GM18873 (cell line): ENCODE results near the gene PDE1C.
A peak's percentile ranks its signal among the peaks of the same experiment; 100 is the strongest.
"Not testable (repeated sequence)": the region's sequence is repeated elsewhere in the genome, so short reads cannot be mapped to it uniquely, and the experiment has no call there.

Experiments
- ATAC-seq: cut with Tn5 transposase; IDR thresholded peaks from one replicate; pipeline ENCODE4 v1.9.1; 2021; ENCODE audit warnings: mild to moderate bottlenecking, moderate library complexity, moderate number of reproducible peaks; ENCODE audit not compliant: unreplicated experiment, low FRiP score

Gene PDE1C

DNA sequence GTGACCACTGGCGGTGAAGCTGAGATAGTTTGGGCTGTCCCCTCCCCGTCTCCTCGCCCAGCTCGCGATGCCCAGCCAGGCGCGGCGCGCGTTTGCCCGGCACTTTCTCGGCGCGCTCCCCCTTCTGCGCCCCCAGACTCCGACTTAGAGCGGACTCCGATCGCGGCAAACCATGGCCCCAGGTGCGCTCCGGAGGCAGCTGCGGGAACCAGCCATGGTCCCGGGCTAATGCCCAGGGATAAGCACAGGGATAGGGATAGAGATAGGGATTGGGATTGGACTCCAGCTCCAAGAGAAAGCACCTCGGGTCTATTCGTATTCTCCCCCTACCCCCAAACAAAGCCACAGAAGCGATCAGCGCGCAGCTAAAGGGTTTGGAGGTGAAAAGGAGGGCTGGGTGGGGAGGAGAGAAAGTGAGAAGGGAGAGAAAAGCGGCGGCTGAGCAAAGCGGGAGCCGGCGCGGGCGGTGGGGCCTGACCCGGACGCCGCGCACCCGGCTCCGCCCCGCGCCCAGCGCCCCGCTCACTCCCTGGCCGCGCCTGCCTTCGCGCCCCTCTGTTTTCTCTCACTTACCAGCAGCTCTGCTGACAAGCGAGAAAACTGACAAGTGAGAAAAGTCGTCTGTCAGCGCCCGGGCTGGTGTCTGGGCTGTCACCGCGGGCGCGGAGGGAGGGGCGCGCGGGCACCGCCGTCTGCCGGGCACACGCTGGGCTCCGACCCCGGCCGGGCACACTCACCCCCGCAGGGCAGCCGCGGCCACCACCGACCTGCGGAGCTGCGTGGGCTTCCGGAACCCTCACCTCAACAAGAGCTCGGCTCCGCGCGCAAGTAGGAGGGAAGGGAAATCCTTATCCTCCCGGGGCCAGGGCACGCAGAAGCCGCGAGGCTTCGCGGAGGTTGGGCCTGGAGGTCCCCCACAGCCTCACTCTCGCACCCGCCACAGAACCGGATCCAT is at the start of gene PDE1C:
TSS of gene PDE1C (minus strand) at position 2 of the 955 bp plus-strand sequence.
- ATAC-seq = no peak

DNA sequence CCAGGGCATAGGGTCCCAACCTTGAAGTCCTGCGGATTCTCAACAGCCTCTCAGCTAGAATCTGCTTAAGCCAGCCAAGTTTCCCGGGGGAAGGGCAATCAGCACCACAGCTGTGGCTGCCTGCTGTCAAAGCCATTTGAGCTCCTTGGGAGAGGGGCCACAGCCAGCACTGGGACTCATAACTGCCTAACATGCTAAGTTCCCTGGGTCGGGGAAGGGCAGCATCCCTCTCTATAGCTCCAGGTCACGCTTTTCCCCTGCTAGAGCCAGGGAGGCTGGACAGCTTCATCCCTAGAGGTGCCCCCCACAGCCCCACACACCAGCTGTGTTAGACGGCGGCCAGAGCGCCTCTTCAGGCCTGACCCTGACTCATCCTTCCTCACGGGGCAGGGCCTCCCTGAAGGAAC is 49.6 kb upstream of the PDE1C start:
- no peak for ATAC-seq

DNA sequence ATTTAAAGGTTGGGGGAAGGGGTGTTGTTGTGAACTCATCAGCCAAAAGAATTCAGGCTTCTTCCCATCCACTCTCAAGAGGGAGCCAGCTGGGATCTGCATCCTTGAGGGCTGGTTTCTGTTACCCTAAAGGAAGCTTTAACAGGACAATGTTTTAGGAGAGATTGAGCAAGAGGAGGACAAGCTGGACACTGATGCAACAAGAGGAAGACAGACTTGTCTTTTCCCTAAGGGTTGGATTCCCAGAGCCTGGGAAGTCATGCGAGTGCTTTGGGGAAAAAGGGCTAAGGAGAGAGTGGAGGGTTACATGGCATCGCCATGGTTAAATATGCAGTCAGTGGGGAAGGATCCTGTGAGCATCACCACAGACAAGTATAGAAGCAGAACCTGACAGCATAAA is 47.6 kb upstream of the PDE1C start:
- ATAC-seq = no peak

DNA sequence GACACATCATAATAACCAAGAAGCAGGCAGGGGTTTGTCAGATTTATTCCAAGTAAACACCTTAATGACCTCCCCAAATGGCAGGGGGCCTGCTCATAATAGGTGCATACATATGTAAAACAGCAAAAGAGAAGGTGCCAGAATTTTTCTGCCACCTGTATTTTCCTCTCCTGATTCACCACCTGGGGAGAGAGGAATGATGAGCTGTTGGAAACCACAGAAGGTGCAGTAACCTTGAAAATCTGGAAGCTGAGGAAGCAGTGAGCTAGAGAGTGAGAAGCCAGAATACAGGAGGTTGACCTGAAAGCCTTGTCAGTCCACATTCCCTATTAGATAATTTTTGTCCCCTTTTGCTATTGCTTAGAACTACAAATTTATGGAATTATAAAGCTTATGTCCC is 46.2 kb upstream of the PDE1C start:
- no peak for ATAC-seq

DNA sequence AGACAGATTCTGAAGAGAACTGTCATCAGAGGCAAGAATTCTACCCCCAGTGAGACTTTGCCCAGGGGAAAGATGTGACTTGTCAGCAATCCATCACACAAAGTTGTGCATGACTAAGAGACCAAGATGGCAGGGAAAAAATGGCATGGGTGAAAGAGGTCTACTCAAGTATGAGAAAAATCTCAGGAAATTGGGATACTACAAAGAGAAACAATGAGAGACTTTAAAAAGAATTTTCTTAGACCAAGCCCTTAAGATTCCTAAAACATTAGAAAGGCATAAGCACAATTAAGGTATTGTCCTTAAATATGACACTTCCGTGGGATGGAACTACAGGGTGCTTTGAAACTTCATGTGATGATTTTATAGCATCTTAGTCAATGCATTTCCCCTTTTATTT is 45.6 kb upstream of the PDE1C start:
- ATAC-seq = no peak

DNA sequence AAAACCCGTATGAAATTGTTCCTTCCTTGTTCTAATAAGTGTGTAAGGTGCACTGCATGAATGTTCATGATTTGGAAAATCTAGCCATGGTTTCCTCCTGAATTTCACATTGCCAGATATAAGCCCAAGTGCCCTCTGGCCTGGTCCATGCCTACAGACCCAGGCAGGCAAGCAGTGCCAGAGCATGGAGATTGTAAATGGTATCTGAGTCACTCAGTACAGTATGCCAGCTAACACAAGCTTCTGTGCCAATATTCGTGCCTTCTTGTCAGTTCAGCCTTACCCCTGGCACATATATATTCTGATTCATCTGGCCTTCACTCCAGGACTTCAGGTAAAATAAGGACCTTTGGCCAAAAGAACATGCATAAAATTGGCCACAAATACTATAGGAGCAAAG is 38.4 kb upstream of the PDE1C start:
- no peak for ATAC-seq

DNA sequence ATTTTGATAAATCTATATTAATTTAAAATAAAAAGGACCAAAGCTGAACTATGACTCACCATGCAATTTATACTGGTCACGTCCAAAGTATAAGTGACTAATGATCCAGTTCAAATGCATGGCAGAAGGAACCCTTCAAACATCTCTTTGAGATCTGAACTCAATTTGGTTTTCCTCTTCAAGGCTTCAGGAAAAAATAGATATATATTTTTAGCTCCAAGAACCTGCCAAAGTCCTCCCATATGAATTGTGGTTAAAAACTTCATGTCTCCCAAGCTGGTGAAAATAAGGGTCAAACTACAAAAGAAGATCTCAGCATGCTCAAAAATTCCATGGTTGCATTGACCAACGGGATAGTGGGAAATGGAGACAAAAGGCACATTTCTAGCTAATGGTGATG is 34.6 kb upstream of the PDE1C start:
- no peak for ATAC-seq

DNA sequence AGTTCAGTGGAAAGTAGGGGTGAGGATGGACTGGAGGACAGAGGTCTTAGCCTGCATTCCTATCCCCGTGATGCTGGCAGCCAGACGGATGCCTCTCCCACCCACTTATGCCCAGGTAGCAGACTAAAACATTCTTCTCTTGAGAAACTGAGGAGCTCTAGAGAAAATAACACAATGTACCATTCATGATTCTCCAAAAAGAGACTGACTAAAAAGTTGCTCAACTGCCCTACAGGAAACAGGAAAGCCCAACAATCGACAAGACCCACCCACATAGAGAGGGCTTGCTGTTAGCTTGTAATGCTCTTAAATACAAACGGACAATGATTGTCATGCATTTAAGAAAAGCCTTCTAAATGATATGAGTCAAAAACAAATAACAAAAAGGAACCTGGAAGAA is 33.2 kb upstream of the PDE1C start:
- no peak for ATAC-seq

DNA sequence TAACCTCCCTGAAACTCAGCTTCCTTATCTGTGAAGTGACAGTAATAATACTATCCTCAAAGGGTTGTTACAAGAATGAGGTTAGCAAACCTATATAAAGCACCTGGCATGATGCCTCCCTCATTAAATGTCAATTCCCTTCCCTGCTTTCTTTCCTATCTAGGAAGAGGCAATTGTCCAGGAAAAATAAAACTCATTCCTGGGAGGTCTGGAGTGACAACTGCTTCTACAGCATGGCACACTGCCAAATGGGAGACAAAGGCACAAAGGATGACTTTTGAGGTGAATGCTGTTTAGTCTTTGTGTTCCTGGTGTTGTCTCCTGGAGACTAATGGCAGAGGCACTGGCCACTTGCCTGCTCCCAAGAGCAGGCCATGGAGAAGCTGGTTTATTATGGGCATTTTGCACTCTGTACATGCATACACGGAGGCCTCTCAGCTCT is 32.2 kb upstream of the PDE1C start:
- no peak for ATAC-seq

DNA sequence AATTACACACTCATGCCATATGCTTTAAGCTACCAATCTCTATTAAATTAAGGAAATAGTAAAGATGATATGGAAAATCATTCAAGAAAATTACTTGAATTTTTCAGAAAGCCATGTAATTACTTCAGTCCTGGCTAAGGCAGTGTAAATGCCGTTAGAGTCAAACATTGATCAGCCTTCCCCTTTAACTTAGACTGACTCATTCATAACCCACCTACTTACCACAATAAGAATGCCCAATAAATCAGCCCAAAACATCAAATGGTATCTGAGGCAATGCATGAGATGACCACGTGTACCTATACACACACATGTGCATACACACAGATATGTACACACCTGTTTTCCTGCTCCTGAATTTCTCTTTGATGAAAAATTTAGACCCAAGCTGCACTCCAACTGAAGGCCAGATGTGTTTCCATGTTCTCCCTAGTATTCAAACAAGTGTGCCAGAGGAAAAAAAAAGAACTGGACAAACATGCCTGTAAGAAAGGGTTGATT is 30.2 kb upstream of the PDE1C start:
- ATAC-seq = no peak

DNA sequence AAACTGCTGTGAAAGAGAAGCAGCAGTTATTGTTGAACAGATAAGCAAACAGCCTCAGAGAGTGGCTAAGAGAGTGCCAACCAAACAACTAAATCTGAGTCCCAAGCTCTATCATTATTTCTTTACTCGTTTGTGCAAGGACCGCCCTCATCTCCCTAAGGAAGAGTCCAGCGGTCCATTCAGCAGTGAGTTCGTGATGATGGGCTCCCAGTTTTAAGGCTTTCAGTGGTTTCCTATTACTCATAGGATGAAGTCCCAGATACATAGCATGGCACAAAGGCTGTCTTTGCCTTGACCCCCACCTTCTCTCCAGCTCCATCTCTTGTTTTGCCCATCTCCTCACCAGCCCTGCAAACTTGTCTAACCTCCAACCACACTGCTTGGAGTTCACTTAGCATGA is 24.3 kb upstream of the PDE1C start:
- ATAC-seq = no peak

DNA sequence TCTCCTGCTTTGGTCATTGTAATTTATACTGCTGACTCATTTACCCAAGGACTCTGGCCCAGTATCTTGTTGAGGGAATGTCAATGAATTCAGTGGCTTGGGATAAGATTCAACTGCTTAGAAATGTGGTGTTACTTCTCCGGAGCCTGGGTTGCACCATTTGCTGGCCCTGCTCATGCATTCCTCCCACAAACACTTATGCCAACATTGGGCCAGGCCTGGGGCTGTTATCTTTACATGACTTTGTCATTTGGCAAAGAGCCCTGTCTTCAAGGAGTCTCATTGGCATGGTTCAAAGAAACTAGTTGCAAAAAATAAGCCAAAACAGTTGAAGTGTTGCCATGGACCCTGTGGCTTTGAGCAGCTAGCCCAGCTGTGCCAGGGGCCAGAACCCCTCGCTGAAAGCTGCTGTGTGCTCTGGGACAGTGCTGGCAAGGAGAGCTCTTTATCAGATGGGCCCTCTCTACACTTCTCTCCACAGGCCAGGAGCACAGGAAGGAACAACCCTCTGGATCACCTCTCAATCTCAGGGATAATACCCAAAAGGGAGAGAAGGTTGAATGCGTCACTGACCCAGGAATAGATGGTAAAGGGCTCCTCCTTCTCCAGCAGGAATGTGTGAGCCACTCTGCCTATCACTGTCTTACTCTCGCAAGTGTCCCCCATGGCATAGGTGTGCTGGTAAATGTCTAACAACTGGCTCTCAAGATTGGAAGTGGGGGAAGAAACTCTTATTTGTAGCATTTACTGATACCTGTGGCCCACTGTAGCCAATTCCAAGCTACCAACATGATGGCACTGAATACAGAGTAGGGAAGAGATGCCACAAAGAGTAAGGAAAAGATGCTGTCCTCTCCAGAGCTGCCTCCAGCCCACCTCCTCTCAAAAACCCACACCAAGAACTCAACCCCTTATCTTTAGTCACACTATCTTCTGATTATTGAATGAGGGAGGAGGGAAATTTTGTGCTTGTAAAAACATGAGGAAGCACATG is 23.5 kb upstream of the PDE1C start:
- no peak for ATAC-seq

DNA sequence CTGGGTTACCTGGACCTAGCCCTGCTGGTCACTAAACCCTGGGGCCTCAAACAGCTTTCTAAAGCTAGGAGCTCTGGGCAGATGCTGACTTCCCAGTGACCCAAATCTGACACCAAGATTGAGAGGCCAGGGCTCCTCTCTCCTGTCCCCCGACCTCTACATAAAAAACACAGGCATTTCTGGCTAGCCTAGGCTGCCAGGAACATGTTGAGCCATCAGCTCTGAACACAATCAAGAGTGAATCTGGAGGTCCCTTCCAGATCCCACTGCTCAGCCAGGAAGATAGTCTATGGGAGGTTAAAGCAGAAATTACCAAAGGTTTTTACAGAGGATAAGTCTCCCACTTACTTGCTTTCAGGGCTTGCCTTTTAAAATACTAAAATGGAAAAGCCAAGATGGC is 22.1 kb upstream of the PDE1C start:
- ATAC-seq = no peak

DNA sequence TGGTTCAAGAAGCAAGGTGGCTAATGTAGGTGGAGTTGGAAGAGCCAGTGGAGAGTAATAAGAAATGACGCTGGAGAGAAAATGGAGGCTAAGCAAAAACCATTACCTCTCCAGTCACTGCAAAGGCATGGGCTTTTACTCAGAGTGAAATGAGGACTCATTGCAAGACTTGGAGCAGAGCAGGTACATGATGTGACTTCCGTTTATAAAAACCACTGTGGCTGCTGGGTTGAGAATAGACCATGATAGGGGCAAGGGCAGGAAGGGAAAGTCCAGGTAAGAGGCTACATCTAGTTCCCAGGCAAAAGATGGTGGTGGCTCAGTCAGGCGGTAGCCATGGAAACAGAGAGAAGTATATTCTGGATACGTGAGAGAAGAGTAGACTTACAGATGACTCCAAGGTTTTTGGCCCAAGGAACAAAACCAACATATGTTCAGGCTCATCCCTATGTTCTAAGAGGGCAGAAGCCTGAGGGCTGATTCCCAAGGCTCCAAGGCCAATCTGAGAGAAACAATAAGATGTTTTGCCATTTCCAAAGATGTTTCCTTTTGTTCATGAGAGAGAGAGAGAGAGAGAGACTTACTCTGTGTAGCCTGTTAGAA is 21.5 kb upstream of the PDE1C start:
- peak; percentile 47 for ATAC-seq

DNA sequence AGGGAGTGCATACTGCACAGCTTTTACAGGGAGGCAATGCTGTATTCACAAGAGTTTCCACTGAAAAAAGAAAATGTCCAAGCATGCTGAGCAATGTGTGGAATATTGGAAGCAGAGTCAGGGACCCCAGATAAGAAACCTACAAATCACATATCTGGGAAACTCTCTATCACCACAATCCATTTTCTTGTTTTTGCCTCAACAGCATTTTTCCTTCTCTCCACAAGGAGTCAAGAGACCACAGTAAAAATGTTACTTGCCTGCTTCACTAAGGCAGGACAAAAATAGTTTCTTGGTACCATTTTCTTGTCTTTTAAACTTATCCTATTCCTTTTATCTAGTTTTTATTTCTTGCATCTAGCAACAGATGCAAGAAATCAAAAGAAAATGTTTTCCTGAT is 19.5 kb upstream of the PDE1C start:
- no peak for ATAC-seq

DNA sequence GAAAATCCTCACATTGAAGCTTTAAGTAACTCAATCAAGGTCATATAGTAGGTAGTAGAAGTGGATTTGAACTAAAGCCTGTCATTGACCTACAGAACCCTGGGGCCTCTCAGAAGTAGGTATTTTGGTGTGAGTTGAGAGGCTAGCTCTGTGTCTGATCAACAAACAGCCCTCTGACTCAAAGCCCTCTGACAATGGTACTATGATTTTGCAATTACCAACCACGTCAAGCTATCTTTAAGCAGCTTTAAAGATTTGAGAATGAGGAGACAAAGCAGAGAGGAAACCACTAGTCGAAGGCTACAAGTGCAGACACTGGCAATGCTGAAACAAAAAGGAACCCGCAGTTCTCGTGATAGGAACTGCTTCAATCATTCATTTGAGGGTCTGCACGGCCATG is 19.0 kb upstream of the PDE1C start:
- no peak for ATAC-seq

DNA sequence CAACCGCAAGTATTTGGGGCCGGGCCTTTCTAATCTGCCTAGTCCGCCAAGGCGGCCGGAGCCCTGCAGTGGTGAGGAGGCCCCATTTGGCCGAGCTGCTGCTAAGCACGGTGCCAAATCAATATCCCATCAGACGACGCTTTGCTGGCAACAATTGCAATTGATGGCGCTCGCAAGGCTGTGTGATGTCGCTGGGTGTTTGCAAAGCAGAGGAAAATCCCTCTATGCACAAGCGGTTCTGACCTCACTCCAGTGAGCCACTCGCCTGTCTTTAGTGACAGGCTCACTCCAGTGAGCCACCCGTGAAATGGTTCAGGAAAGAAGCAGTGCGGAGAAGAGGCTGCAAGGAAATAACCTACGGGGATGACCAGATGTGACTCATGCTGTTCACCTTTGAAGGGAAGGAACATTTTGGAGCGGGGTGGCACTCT is 18.3 kb upstream of the PDE1C start:
- no peak for ATAC-seq

DNA sequence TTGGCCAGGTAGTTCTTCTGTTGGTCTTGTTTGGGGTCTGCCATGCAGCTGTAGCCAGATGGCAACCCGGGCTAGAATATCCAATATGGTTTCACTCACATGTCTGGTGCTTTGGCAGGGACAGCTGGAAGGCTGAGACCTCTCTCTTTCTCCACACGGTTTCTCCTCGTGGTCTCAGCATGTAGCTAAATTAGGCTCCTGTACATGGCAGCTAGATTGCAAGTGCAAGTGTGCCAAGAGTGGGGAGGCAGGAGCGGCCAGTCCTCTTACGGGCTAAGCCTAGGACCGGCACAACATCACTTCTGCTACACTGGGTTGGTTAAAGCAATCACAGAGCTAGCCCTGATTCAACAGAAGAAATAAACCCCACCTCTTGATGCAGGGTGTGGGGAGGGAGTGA is 9.3 kb upstream of the PDE1C start:
- no peak for ATAC-seq

DNA sequence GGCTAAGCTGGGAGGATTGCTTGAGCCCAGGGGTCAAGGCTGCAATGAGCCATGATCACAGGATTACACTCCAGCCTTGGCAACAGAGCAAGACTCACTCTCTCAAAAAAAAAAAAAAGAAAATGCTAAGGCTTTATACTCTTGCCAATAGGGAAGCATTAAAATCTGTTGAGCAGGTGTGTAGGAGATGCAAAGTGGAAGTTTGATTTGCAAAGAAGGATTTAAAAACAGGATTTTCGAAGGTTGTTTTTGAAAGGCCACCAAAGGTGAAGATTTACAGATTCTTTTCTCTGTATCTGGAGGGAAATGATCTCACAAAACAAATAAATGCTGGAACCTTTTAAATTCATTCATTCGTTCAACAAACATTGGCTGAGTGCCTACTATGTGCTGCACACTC is 8.6 kb upstream of the PDE1C start:
- no peak for ATAC-seq

DNA sequence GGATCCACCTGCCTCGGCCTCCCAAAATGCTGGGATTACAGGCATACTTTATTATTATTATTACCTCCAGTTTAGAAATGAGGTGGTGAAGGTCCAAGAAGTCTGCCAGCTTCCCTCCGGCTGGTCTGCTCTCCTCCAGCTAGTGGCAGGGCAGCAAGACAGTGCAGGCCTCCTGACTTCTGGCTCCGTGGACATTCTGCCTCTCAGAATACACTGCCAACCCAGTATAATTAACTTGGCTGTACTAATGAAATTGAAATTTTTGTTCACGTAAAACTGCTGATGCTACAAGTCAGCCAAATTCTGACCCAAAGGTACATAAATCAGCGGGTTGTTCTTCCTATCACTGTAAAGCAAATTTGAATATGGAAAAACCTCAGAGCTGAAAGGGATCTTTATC is 7.6 kb upstream of the PDE1C start:
- ATAC-seq = no peak

DNA sequence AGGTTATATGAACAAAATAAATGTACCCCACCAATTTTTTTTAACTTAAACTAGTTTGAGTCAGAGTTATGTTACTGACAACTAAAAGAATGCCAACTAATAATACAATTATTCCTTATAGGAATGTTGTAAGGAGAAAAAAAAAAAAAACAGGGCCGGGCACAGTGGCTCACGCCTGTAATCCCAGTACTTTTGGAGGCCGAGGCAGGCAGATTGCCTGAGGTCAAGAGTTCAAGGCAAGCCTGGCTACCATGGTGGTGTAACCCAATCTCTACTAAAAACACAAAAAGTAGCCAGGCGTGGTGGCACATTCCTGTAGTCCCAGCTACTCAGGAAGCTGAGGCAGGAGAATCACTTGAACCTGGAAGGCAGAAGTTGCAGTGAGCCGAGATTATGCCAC is 6.6 kb upstream of the PDE1C start:
- not testable (repeated sequence) for ATAC-seq
